ENCODE data around the gene APOA5. TPM values are rescaled to one million over a fixed set of nuclear protein-coding genes. Genes with fewer than 3 reads are reported as not detected.

The APOA5 gene
- total and polyA plus RNA-seq, 2 experiments from 2014 or later = 0.18 to 0.35 TPM

- H2AFZ ChIP-seq = no peak overlapping the region
- H3K36me3 ChIP-seq (ENCODE audit: insufficient read depth) = no peaks in the 10 kb centered on the region
- ATAC-seq (no peak), DNase-seq (ENCODE audit: low spot score) (no peak)
- H3K27me3 Mint-ChIP-seq (ENCODE audit: insufficient read depth, low read depth, poor library complexity) = peaks cover 19% of the 10 kb centered on the region
- no peak overlapping the region for H3K4me2 ChIP-seq
- H3K4me3 Mint-ChIP-seq = no peak overlapping the region
- peaks cover 24% of the 10 kb centered on the region for H3K4me1 Mint-ChIP-seq
- H3K27ac Mint-ChIP-seq = no peak overlapping the region
- no peak overlapping the region for H3K4me3 ChIP-seq
- H3F3A ChIP-seq (replicated peaks; ENCODE audit: low read depth) = 0 out of 2 replicates have a peak, but pooled peaks cover 3% of the 10 kb centered on the region
- H3K27ac ChIP-seq (ENCODE audit: low read depth) = no peak overlapping the region
- H3K27me3 ChIP-seq (ENCODE audit: insufficient read depth) = no peaks in the 10 kb centered on the region
- no peaks in the 10 kb centered on the region for H4K20me1 ChIP-seq (replicated peaks; ENCODE audit: insufficient read depth)
- H3K9me2 ChIP-seq (ENCODE audit: insufficient read depth) = no peaks in the 10 kb centered on the region
- no peaks in the 10 kb centered on the region for H3K9me3 Mint-ChIP-seq
- no peaks in the 10 kb centered on the region for H3K36me3 Mint-ChIP-seq (ENCODE audit: low read depth)
- no peaks in the 10 kb centered on the region for H3K79me2 ChIP-seq (replicated peaks; ENCODE audit: insufficient read depth)
- TF ChIP-seq ZNF462 (CRISPR knock-in tag; IDR thresholded peaks at IDR 0.05) (no peak), NANOG (IDR thresholded peaks at IDR 0.05; ENCODE audit: borderline replicate concordance) (no peak), CREB1 (CRISPR knock-in tag; IDR thresholded peaks at IDR 0.05; ENCODE audit: low read depth) (no peak), JUNB (IDR thresholded peaks at IDR 0.05; ENCODE audit: unreplicated experiment) (no peak), CTCF (conservative IDR thresholded peaks at IDR 0.05; ENCODE audit: low read depth in 2 of 2) (no peak), POLR2AphosphoS5 (IDR thresholded peaks at IDR 0.05; ENCODE audit: low read depth) (no peak), EZH2 (IDR thresholded peaks at IDR 0.05; ENCODE audit: low read depth, unreplicated experiment) (no peak), ZNF114 (CRISPR knock-in tag; IDR thresholded peaks at IDR 0.05) (no peak), ETS1 (IDR thresholded peaks at IDR 0.05) (no peak), EZH2phosphoT487 (IDR thresholded peaks at IDR 0.05; ENCODE audit: unreplicated experiment) (no peak), REST (IDR thresholded peaks at IDR 0.05; ENCODE audit: unreplicated experiment) (no peak), STAT1 (IDR thresholded peaks at IDR 0.05; ENCODE audit: unreplicated experiment) (no peak), ZNF331 (CRISPR knock-in tag; IDR thresholded peaks at IDR 0.05; ENCODE audit: low read depth) (no peak)
- peaks cover 6% of the 10 kb centered on the region; the same call in 1 of the 2 replicates for H3K4me1 ChIP-seq (ENCODE audit: insufficient read depth)
These were observed 41.8 kb upstream of the APOA5 start for GRCh38 chr11:116833491-116833815.
